GM20000 (cell line): ENCODE measurements around the gene APOE.
"Not testable (repeated sequence)": the region's sequence is repeated elsewhere in the genome, so short reads cannot be mapped to it uniquely, and the experiment has no call there.

Experiments
- DNase-seq: peaks from one replicate; pipeline ENCODE4 v3.0.0; 2012; ENCODE audit warnings: low spot score
- TF ChIP-seq, protein P1 (sequence below): IDR thresholded peaks from 2 replicates; pipeline ENCODE4 v1.5.1; 2012; ENCODE audit warnings: mild to moderate bottlenecking, control low read depth; ENCODE audit errors: extremely low read depth, missing control alignments

Gene APOE

DNA sequence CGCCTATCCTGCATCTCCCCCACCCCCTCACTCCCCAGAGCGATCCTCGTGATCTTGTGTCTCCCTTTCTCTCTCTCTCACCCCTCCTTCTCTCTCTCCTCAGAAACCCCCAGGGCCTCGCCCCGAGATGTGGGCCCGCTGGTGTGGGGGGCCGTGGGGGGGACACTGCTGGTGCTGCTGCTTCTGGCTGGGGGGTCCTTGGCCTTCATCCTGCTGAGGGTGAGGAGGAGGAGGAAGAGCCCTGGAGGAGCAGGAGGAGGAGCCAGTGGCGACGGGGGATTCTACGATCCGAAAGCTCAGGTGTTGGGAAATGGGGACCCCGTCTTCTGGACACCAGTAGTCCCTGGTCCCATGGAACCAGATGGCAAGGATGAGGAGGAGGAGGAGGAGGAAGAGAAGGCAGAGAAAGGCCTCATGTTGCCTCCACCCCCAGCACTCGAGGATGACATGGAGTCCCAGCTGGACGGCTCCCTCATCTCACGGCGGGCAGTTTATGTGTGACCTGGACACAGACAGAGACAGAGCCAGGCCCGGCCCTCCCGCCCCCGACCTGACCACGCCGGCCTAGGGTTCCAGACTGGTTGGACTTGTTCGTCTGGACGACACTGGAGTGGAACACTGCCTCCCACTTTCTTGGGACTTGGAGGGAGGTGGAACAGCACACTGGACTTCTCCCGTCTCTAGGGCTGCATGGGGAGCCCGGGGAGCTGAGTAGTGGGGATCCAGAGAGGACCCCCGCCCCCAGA, 27.3 kb upstream of the APOE start:
- TF ChIP-seq, protein P1, sequence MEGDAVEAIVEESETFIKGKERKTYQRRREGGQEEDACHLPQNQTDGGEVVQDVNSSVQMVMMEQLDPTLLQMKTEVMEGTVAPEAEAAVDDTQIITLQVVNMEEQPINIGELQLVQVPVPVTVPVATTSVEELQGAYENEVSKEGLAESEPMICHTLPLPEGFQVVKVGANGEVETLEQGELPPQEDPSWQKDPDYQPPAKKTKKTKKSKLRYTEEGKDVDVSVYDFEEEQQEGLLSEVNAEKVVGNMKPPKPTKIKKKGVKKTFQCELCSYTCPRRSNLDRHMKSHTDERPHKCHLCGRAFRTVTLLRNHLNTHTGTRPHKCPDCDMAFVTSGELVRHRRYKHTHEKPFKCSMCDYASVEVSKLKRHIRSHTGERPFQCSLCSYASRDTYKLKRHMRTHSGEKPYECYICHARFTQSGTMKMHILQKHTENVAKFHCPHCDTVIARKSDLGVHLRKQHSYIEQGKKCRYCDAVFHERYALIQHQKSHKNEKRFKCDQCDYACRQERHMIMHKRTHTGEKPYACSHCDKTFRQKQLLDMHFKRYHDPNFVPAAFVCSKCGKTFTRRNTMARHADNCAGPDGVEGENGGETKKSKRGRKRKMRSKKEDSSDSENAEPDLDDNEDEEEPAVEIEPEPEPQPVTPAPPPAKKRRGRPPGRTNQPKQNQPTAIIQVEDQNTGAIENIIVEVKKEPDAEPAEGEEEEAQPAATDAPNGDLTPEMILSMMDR, result no peak
- DNase-seq, result no peak

DNA sequence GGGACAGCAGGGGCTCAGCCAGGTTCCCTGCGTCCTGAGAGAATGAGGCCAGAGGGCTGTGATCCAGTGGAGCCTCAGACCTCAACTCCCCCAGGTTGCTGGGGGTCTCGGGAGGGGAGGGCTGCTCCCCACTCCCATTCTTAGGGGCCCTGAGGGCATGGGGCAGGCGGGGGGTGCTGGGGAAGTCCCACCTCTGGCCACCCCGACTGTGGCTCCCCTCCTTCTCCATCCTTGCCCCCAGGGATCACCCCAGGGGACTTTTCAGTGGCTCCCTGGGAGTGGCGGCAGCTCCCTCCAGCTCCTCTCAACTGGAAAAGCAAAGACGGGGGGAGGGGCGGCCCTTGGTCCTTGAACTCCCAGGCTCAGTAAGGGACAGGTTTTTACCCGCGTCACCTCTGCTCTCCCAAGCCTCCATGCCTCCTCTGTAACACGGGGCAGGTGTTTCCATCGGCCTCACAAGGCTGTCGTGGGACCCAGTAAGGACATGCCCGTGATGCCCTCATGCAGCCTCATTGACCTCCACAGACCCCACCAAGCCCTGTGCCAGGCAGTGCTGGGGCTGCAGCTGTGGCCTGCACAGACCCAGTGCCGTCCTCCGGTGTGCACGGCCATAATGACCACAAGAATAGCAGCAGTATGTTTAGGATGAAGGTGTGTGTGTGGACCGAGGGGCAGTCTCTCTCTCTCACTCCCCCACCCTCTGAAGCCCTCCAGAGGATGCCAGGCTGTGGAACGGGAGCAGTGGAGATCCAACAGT, 26.1 kb upstream of the APOE start:
- TF ChIP-seq, protein P1, result no peak
- no peak for DNase-seq

DNA sequence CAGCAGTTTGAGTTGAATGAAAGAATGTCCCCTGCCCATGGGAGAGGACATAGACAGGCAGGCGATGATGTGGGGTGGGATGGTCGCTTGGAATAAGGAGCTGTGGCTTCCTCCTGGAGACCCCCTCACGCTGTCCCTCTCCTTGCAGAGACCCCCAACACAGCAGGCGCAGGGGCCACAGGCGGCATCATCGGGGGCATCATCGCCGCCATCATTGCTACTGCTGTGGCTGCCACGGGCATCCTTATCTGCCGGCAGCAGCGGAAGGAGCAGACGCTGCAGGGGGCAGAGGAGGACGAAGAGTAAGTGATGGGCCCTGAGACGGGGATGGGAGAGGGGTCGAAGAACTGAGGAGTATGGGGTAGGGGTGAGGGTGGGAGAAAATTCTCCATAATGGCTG, 23.5 kb upstream of the APOE start:
- TF ChIP-seq, protein P1, result no peak
- DNase-seq, result no peak

DNA sequence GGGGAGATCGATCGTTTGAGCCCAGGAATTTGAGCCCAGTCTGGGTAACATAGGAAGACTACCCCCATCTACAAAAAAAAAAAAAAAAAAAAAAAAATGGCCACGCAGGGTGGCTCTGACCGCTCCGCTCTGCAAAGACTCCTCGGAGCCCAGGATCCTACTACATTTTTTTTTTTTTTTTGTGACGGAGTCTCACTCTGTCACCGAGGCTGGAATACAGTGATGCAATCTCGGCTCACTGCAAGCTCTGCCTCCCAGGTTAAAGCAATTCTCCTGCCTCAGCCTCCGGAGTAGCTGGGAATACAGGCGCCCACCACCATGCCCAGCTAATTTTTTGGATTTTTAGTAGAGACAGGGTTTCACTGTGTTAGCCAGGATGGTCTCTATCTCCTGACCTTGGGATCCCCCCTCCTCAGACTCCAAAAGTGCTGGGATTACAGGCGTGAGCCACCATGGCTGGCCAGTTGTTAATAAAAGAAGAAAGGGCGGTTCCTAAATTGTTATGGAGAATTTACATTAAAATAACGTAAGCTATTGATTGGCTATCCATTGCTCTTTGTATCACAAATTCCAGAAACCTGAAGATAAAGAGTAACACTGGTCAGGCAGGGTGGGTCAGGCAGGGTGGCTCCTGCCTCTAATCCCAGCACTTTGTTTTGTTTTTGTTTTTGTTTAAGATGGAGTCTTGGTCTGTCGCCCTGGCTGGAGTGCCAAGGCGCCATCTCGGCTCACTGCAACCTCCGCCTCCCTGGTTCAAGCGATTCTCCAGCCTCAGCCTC, 22.8 kb upstream of the APOE start:
- not testable (repeated sequence) for DNase-seq

DNA sequence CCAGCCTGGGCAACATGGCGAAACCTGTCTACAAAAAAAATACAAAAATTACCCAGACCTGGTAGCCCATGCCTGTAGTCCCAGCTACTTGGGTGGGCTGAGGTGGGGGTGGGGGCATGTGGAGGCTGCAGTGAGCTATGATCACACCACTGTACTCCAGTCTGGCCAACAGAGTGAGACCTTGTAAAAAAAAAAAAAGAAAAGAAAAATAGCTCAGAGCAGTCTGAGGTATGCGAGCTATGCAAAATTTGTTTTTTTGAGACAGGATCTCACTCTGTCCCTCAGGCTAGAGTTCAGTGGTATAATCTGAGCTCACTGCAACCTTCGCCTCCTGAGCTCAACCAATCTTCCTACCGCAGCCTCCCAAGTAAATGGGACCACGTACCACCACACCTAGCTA, 21.7 kb upstream of the APOE start:
- TF ChIP-seq, protein P1, result no peak
- DNase-seq, result no peak

DNA sequence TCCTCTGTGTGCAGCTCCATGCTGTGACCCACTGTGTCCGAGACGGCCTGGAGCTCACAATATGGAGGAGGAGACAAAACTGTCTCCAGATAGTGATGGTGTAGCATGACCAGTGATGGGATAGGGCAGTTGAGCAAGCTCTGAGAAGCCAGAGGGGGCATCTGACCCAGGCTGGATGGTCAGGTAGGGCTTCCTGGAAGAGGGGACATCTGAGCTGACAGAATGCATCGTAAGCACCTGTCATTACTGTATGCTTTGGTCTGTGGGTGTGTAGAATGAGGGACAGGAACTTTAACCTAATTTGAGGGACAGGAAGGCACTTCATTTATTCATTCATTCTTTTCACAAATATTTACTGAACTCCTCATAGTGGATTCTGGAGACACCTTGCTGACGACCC, 21.0 kb upstream of the APOE start:
- no peak for DNase-seq
- TF ChIP-seq, protein P1, result no peak

DNA sequence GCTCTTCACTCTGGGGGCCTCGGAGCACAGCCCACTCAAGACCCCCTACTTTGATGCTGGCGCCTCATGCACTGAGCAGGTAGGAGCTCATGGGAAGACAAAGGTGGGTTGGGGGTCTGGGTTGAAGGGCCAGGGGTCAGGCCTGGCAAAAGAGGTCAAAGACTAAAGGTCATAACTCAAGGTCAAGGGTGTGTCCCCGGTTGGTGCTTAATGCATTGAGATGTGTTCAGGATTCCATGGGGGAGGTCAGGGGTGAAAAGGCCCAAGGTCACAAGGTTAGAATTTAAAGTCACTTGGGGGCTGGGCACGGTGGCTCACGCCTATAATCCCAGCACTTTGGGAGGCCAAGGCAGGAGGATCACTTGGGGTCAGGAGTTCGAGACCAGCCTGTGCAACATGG, 19.5 kb upstream of the APOE start:
- DNase-seq, result no peak
- TF ChIP-seq, protein P1, result no peak
